Activated CD4-positive, alpha-beta T cell treated with anti-CD3 and anti-CD28 coated beads for 24 hours (primary cell): ENCODE measurements around the gene SENP8.
"Not testable (repeated sequence)": the region's sequence is repeated elsewhere in the genome, so short reads cannot be mapped to it uniquely, and the experiment has no call there.

ENCODE experiments used
- DNase-seq, 2 donors: peaks; one replicate each; pipeline ENCODE4 v3.0.0-alpha.2; 2020; ENCODE audit warnings: low read depth in 2 of 2

Gene SENP8

DNA sequence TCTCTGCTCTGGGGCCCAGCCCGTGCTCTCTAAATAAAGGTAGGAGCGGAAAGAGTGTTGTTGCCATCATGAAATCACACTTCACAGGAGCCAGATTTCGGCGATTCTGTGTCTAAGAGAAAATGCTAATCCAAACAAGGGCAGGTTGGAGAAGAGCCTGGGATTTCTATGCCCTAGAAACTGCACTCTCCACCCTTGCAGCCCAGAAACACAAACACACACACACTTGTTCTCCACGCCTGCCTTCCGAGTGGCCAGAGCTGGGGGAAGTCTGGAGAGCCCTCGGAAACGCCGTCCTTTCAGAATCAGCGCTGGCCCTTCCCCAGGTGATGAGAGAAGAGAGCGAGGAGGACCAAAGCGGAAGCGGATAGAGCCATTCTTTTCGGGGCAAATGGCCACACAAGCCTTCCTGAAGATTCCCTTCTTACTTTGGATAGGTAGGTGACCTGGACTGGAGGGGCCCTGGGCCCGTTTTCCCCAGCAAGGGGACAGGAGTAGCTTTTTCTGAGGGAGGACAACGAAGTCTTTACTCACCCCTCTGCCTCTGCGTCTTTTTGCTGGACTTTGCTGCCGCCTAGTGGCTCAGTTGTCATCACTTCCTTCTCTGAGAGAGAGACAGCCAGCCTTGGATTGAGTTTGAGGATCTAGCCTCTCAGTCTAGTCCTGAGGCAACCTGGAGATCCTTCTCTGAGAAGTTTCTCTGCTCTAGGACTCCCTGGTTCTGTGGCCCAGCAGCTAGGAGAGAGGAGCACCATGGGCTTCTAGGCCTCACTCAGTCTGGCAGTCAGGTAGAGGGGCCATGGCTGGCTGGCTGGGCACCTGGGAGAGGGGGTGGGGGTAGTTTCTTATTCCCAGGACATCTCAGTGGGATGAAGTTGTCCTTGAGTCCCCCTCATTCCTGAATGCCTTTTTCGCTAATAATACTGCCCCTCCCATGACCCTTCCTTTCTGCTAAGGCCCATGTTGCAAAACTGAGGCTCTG lies 37.7 kb downstream of the SENP8 start:
- DNase-seq, result peak; percentile 77 to 83

DNA sequence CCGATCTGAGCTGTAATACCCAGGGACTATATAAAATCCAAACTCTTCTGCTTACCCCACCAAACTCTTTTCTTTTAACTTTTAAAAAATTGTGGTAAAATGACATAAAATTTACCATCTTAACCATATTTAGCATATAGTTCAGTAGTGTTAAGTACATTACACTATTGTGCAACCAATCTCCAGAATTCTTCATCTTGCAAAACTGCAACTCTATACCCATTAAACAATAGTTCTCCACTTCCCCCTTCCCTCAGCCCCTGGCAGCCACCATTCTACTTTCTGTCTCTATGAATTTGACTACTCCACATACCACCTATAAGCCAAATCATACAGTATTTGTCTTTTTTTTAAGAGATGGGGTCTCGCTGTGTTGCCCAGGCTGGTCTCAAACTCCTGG lies 38.7 kb downstream of the SENP8 start:
- no peak for DNase-seq

DNA sequence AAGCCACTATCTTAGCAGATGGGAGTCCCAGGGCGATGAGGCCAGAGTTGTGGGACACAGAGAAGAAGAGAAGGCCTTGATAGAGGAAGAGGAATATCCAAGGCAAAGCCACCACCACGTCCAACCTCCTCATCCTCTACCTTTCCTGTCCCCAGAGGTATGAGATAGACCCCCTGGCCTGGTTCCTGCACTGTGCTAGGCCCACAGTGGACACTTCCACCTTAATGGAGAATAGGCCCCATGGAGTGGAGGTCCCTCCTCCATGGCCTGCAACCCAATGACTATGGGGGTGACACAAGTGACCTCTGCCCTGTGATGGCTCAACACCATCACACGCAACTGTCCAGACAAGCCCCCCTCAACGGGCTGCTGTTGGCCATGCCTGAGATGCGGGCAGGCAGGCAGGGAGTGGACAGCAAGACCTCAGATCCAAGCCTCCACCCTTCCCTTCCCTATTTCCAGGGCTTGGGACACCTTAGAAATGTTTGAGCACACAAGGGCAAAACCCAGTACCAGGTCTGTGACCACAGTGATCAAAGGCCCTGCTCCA lies 42.6 kb downstream of the SENP8 start:
- no peak for DNase-seq

DNA sequence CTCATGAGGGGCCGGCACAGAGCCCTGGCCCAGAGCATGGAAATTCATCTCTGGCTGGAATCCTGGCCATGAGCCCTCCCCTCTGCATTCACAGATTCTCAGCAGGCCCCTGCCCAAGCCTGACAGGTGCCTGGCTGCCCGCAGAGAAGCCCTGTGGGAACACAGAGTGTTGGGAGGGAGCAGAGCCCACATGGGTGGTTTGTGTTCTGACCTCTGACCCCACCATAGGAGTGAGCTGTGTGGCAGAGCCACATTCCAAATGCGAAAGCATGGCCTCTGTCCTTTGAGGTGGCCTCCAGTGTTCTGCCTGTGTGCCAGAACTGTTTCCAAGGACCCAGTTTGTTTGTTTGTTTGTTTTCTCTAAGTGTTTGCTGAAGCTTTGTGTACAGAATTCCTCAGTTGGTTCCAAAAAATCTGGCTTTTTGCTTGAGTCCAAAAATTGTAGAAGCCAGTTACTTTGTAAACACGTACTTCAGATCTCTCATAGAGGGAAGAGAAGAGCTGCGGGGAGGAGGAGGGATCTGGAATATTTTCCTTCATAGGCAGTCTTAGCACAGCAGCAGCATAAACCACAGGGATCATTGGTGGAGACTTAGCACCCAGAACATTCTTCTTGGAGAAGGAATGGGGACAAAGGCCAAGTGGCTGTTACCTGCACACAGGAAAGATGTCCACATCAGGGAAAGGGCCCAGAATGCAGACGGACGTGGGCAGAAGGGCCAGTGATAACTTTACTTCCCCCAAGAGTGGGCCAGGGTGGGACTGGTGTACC lies 43.3 kb downstream of the SENP8 start:
- no peak for DNase-seq

DNA sequence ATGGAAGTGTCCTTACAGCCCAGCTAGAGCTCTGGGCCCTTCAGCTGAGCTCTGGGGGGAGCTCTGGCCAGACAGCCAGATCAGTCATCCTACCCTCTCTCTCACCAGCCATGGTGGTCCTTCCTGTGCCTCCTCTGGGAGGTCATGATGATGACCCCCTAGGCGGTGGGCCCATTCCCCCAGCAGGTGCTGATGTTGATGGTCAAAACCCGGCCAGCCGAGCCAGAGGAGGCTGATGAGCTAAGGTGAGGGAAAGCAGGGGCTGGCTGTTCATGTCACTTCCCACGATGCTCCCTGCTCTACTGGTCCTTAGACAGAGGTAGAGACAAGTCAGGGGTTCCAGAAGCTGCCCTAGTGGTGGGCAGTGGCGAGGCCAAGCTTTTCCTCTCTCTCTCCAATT lies 44.4 kb downstream of the SENP8 start:
- DNase-seq, result no peak

DNA sequence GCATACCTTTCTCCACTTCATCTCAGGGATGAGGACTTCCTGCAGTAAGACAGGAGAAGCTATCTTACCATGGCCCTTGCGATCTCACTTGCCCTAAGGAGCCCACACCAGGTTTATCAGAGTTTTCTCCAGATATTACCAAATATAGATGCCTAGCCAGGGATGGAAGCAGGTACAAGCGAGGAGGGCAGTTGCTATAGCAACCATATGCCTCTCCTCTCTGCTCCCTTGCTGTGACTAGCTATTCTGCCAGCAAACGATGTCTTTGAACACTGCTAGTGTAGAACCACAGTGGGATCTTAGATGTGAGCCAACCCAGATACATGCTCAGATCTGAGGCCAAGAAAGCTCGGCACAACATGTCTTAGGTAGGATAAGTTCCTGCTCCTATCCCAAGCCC lies 45.5 kb downstream of the SENP8 start:
- no peak for DNase-seq

DNA sequence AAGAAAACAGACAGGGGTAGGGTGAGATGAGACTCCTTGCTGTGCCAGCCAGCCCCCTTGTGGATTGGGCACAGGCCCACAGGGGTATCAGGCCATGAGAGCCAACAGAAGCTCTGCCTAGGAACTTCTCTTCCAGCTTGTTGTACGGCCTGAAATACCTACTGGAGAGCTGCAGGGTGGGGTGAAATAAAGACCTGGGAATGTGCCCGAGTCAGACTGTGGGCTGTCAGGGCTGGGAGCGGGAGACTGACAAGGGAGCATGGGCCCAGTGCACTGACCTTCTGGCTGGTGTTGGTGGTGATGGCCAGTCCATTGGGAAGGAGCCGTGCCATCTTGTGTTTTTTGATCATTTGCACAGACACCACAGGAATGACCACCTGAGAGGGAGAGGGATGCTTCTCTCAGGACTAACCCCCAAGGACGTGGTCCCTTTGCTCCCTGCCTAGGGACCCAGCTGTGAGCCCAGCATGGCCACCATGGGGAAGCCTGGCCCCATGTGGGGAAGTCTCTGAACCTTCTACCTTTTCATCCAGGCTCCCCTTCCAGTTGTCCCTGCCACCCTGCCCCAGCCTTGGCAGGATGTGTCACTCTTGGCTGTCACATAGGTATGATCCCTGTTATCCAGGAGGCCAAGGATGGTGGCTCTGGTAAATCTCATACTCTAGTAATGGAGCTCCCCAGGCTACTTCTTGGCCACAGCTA lies 48.7 kb downstream of the SENP8 start:
- no peak for DNase-seq

DNA sequence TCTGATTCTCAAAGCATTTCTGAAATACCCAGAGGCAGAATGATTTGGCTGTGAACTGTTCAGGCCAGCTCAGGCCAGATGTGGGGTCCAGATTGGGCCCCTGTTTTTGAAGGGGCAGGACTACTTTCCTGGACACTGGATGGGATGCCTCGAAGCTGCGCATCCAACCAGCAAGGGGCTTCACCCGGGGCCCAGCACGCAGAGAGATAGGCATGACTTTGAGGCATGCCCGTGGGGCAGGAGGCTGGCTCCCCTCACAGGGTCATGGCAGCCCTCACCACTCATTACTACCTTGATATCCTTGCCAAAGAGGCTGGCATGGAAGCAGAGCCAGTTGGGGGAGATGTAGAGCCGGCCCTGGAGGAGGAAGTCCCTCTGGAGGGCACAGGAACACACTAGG lies 49.2 kb downstream of the SENP8 start:
- no peak for DNase-seq

DNA sequence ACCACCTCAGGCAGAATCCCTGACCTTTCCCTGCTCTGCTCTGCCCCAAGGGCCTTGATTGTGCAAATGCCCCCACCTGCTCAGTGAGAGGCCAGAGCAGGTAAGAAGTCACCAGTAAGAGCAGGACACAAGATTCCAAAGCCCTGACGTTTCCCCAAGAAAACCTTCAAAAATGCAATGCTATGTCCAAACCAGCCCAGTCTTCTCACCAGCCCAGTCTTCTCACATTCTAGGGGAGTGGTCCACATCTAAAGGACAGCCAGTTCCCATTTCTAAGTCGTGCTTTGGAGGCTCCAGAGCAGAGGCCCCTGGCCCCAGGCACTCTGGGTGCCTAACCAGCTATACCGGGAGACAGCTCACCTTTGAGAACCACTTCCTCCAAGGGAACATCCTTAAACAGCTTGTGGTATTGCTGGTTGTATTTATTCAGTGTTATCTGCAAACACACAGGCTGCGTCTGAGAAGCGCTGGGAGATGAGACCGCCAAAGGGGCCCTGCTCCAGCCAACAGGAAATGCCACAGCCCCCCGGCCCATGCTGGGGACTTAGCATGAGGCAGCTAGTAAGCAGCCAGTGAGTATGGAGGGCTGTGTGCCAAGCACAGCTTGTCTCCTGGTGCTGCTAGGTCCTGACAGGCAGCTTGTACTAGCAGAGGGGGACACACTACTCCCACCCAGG lies 50.1 kb downstream of the SENP8 start:
- DNase-seq, result no peak

DNA sequence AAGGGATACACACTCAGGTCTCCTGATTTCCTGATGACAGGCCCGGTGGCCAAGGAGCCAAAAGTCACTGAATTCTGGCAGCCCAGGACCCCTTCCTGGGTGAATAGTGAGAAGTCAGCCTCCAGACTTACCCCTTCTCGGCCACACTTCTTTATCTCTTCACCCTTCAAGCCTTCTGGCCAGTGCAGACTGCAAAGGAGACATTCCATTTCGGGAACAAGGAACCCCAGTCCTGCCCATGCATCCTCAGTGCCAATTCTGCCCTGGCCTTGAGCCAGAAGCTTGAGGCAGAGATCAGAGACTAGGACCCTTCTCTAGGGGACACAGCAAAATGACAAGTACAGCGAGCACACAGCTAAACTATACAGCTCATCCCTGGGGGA lies 50.6 kb downstream of the SENP8 start:
- DNase-seq, result no peak

DNA sequence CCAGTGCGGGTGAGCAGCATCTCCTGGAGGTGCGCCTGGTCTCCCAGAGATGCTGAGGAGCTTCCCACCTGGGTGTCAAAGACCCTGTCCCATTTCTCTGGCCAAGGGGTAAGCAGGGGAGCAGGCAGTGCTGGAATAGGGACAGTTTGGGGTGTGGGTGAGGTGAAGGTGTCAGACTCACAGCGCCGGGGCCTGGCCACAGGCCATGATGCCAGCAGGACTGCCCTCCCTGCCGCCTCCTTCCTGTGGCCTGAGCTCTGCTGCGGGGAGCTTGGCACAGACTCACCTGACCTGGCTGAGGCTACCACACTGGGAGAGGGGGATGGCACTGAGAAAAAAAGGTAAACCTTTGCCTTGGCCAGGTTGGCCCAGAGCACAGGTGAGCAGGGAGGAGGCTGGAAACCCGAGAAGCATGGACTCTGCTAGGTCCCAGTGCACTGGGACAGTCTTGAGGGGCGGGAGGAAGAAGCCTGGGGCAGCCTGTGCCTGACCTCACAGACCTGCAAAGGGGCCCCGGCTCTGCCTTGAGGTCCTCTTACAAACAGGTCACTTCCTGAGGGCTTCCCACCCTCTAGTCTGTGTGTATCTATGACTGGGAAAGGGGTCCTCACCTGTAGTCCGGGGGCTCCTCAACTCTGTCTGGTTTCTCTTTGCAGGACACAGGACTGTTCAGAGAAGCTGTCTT lies 51.2 kb downstream of the SENP8 start:
- no peak for DNase-seq

DNA sequence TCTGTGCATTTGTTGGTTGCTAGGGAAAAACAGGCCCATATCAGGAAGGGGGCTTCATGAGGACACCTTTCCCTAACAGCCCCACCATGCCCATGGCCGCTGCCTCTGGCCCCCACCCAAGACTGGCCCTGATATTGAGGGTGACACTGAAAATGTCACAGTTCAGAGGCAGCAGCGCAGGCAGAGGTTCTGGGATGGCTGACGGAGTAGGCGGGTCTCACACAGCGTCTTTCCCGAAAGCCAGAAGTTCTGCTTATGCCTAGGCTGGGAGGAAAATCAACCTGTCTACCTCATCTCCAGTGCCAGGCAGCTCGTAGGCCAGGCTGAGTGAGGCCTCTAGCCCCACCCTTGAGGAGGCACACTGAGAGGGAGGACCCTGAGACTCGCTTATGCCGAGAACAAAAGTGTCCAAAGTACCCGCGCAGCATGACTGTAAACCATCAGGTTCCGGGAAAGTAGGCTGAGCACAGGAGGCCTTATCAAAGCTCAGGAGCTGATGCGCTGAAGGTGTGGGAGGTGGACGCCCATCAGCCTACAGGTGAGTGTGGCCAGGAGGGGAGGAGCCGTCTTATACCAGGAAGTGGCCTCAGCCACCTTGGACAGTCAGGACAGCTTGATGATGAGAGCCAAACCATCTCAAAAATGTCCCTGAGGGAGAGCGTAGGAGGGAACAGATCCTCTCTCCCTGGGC lies 51.9 kb downstream of the SENP8 start:
- DNase-seq, result no peak

DNA sequence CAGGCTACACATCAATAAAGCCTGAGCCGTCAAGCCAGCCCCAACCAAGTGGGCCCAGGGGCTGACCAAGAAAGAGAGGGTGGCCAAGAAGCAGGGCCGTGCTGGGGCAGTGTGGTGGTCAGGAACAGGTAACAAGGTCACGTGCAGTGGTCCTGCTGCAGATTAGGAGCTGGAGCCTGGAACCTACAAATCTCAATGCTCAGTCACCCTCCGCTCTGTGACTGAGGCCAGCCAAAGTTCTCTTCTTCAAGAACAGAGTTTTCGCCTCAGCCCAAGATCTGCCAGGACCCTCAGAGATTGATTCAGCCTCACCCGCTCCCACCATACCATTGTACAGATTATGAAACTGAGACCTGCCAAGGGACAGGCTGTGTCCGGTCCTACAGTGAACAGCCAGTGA lies 52.5 kb downstream of the SENP8 start:
- no peak for DNase-seq

DNA sequence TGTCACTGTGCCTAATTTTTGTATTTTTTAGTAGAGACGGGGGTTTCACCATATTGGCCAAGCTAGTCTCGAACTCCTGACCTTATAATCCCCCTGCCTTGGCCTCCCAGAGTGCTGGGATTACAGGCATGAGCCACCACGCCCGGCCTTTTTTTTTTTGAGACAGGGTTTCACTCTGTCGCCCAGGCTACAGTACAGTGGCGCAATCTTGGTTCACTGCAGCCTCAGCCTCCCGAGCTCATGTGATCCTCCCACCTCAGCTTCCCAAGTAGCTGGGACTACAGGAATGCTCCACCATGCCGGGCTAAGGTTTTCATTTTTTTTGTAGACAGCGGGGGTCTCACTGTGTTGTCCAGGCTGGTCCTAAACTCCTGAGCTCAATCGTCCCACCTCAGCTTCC lies 53.8 kb downstream of the SENP8 start:
- DNase-seq, result not testable (repeated sequence)

DNA sequence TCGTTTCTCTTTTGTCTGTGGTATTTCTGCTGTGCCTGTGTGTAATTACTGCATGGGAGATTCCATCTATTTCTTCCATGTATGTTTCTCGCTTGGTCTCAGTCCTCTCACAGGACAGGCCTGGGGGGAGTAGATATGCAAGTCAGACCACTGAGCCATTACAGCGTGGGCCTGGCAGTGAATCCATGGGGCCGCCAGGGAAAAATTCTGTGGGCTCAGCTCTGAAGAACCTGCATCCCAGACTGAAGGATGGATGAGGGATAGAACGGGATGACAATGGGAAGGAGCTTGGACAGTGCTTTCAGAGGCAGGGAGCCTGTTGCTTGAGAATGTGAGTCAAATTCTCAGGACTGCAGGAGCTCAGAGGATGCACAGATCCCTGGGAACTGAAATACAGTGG lies 54.6 kb downstream of the SENP8 start:
- DNase-seq, result no peak

DNA sequence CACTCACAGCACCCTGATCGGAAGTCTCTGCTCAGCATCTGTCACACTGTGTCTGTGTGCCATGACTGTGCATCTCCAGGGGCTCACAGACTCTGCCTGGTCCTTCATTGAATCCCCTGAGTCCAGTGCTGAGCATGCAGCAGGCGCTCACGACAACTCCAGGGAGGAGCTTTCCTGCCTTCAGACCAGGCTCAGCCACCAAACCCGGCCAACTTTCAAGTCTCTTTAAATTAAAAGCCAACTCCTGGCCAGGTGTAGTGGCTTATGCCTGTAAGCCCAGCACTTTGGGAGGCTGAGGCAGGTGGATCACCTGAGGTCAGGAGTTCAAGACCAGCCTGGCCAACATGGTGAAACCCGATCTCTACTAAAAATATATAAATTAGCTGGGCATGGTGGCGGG lies 55.2 kb downstream of the SENP8 start:
- no peak for DNase-seq

DNA sequence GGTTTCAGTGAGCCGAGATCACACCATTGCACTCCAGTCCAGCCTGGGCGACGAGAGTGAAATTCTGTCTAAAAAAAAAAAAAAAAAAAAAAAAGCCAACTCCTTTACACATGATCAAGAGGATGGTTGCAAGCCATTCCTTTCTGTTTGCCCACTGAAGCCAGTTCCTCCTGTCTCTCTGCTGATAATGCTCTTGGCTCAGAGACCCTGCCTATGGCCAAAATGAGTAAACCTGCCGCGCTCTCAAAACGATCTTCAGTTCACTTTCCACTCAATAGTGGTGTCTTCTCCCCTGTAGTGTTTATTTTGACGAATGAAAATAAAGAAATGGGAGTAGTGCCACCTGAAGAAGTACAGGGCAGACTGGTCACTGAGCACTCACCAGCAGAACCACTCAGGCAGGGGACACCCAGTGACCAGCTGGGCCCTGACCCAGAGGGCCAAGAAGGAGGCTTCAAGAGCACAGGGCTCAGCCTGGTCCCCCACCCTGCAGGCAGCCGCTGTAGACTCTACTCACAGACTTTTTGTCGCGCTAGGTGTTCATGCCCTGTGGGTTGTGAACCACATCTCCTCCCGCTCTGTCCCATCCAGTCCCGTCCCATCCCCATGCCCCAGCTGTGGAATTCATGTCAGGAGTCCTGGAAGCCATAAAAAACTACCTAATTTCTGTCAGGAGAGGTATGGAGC lies 55.8 kb downstream of the SENP8 start:
- DNase-seq, result no peak

DNA sequence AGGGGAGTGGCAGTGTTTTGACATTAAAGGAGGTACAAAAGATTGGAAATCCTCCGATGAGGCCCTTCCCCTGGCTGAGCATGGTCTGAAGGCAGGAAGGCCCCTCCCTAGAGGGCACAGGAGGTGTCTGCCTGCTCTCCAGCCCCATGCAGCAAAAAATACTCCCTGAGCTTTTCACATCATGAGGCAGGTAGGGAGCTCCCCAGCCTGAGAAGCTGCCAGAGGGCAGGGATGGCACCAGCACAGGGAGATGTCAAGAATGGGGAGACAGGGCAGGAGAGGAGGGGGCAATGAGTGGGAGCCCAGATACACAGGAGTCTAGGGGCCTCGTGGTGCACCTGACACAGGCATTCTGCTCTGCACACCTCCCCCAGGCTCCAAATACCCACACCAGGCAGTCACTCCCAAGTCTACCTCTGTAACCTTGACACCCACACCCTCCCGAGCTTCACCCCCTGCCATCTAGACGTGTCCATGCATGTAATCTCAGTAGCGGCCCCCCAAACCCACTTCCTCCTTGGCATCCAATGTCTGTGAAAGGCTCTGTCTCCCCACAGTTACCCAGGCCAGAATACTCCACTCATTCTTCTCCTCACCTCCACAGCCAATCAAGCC lies 56.5 kb downstream of the SENP8 start:
- DNase-seq, result no peak
